ENCODE data around the gene TXLNB.
A peak's percentile ranks its signal among the peaks of the same experiment; 100 is the strongest.

TXLNB gene

DNA sequence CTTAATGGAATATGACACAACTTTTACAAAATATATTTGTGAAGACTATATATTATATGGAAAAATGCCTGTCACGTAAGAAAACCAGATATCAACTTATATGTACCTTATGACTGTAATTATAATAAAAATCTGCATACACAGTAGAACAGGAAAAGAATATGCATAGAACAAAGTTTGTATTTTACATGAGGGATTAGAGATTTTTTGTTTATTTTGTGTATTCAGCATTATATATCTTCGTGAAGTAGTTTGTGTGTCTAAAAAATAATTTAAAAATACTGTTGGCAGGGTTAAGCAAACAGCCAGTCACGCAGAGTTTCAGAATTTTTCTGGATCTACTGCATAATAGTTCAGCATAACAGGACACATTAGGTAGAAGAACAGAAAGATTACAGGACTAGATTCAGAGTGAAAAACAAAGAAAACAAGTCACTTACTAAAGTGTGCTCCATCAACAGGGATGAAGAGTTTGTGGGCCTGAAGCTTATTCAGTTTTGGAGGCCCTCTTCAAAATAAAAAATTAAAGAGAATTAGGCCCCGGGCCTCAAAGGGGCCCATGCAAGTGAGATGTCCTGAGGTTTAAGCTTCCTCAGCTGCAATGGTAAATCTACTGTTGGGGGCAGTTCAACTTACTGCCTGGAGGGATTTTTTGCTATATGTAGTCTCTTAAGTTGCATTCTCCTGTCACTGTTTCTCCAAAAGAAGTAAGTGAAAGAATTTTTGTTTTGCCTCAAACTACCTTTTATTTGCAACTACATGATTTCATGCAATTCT is 16.3 kb downstream of the TXLNB start:
- DNase-seq (ENCODE audit: low read depth in 3 of 3, low spot score in 1 of 3) = no peak

- no peak for DNase-seq (ENCODE audit: low read depth in 3 of 3, low spot score in 1 of 3)
Observed at GRCh38 chr6:139271056-139271455, 20.7 kb downstream of the TXLNB start.

- no peak for DNase-seq (ENCODE audit: low read depth in 3 of 3, low spot score in 1 of 3)
Observed at GRCh38 chr6:139270249-139270648, 21.5 kb downstream of the TXLNB start.

GRCh38 chr6:139265512-139266190 is 26.1 kb downstream of the TXLNB start:
- no peak for DNase-seq (ENCODE audit: low read depth in 3 of 3, low spot score in 1 of 3)

DNA sequence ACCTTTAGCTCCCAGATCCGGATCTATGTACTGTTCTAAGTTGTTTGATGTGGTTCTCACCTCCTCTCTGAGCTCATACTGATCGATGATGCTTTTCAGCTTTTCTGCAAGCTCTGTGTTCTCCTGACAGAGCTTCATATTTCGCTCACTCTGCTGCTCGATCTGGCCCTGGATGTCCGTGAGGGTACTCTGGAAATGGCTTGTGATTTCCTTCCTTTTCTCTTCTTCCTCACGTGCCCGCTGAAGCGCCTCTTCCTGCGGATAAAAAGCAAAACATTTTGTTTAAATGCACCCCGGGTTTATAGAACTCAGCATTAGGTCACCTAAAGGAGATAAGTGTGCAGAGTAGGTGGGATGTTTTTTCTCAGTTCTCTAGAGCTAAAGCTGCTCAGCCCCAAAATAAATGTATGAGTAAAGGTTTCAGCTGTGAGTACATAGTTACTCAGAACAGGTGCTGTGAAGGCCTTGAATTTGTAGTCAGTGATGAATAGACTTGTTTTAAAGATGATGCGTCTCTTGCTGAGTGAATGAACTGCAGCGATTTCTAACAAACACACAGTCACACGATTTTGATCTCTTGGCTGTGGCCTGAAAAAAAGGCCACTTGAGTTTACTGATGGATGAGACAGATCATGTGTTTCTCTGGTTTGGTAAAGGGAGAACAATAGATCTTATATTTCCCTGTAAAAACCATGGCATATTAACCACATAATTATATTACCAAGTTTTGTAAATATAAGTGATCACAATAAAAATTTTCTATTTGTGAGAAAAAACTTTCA is 29.1 kb downstream of the TXLNB start:
- no peak for DNase-seq (ENCODE audit: low read depth in 3 of 3, low spot score in 1 of 3)

- DNase-seq (ENCODE audit: low read depth in 3 of 3, low spot score in 1 of 3) = no peak
Observed at GRCh38 chr6:139257821-139258398, 33.9 kb downstream of the TXLNB start.

GRCh38 chr6:139257291-139257690 is 34.5 kb downstream of the TXLNB start:
- DNase-seq (ENCODE audit: low read depth in 3 of 3, low spot score in 1 of 3) = no peak

GRCh38 chr6:139256087-139256486 is 35.7 kb downstream of the TXLNB start:
- no peak for DNase-seq (ENCODE audit: low read depth in 3 of 3, low spot score in 1 of 3)

GRCh38 chr6:139254196-139254595 is 37.6 kb downstream of the TXLNB start:
- DNase-seq (ENCODE audit: low read depth in 3 of 3, low spot score in 1 of 3) = no peak

DNA sequence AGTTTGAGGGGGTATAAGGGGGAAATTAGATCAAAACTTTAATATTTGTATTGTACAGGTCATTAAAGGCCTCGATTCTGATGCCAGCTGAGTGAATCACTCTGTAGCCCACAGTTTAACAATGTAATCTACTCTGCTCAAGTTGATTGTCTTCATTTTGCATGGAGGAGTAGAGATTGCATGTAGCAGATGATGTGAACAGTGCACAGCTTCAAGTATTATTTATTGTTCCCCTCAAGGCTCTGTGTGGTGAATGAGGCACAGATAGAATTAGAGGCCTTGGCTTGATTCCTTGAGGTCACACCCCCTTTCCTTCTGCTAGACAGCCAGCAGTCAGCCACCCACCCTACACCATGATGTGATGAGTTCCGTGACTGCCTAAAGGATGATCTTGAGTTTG is 38.1 kb downstream of the TXLNB start:
- DNase-seq (ENCODE audit: low read depth in 3 of 3, low spot score in 1 of 3) = no peak

DNA sequence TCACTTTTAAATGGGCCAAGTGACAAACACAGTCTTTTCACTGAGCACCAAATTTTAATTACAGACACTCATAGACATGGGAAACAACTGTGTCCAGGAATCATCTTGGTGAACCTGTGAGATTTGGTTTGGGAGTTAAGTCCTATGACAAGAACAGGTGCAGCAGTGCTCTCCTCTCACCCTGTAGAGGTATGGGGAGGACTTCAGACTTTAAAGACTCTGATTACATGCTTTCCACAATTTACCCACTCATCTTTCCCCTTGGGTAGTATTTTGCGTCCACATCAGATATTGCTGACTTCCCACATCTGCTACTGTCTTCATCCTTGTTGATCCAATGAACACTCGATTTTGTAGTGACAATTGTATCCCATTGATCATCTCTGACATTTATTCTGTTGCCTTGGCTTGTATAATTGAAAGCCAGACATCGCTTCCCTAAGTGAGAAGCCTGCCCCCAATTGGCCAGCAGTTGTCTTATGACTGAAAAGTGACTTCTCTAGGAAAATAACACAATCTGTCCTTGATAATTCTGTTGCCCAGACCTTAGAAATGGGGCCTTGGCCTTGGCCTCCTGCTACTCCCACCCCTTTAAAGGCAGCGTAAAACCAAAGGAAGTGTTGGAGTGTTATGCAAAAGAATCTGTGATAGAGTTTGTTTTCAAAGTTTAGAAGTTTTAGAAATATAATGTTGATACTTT is 40.0 kb downstream of the TXLNB start:
- DNase-seq (ENCODE audit: low read depth in 3 of 3, low spot score in 1 of 3) = no peak

DNA sequence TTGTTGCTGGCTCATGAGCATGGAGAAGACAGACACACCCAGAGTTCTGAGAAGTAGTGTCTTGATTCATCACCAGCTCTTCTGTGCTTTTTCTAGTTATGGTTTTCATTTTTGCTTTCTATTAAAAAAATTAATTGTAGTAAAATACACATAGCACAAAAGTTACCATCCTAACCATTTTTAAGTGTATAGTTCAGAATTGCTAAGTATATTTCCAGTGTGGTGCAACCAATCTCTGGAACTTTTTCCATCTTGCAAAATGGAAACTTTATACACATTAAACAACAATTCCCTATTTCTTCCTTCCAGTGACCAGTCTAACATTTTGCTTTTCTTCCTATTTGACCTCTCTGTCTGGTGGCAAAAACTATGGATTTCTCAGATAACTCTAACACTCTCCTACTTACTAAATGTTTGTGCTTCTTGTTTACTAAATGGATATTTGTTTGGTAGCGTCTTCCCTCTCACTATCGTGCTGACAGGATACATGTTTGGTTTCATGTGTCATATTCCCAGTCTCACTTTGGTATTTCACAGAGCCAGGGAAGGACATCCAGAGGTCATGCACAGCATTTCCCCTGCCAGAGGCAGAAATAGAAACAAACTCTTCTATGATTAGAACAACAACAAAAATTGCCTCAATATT is 40.6 kb downstream of the TXLNB start:
- DNase-seq (ENCODE audit: low read depth in 3 of 3, low spot score in 1 of 3) = no peak

GRCh38 chr6:139250296-139251044 is 41.3 kb downstream of the TXLNB start:
- DNase-seq (ENCODE audit: low read depth in 3 of 3, low spot score in 1 of 3) = peak in 2 of 3 donors; percentile 12

DNA sequence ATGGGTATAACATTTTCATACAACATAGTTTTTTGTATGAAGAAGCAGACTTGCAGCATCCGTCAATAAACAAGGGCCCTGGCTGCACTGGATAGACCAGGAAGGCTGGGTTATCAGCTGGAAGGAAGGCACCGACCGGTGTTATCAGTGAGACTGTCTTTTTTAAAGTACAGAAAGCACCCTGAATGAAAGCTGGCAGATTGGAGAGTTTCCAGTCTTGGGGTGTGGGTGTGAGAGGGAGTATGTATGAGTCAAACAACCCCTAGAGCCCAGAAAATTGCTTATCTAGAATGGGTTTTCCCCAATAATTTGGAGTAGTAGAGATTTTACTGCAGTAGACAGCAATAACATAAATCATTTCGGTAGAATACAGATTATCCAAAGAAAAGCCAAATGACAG is 42.4 kb downstream of the TXLNB start:
- DNase-seq (ENCODE audit: low read depth in 3 of 3, low spot score in 1 of 3) = peak in 1 of 3 donors; percentile 8

GRCh38 chr6:139248911-139249310 is 42.9 kb downstream of the TXLNB start:
- no peak for DNase-seq (ENCODE audit: low read depth in 3 of 3, low spot score in 1 of 3)

DNA sequence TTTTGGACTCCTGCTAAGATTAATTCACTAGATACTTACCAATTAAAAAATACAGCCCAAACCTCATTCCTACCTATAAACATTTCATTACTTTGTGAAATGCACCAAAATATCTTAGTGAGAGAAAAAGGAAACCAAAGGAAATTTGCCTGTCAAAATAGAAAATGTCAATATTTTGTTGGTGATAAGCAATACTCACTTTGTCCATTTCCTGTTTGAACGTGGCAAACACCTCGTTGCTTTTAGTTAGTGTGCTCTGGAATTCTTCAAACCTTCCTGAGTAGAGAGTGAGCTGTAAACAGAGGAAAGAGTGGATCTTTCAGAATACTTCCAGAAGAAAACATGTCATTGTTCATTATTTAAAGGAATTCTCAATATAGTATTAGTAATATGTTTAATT is 44.2 kb downstream of the TXLNB start:
- DNase-seq (ENCODE audit: low read depth in 3 of 3, low spot score in 1 of 3) = no peak

DNA sequence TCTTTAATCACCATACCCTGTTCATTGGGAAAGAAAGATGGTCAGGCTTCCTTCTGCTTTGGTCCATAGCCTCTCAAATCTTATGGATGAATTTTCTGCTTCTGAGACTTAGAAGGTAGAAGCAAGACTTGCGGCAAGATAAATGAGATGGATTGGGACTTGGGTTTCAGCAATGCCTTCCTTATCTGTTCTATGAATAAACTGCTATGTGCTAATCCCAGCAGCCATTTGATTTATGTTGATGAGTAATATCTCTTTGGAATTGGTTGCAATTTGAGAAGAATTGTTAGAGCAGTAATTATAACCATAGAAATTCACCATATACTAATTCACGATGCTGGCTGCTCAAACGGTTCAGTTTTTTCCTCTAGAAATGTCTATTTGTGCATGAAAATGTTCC is 48.3 kb downstream of the TXLNB start:
- no peak for DNase-seq (ENCODE audit: low read depth in 3 of 3, low spot score in 1 of 3)

GRCh38 chr6:139242457-139243240 is 49.1 kb downstream of the TXLNB start:
- DNase-seq (ENCODE audit: low read depth in 3 of 3, low spot score in 1 of 3) = no peak
